GM19452 (cell line): ENCODE measurements around the gene SECTM1.

ENCODE experiments used
- ATAC-seq: cut with Tn5 transposase; IDR thresholded peaks from one replicate; pipeline ENCODE4 v1.9.1; 2021; ENCODE audit not compliant: unreplicated experiment

Gene SECTM1

DNA sequence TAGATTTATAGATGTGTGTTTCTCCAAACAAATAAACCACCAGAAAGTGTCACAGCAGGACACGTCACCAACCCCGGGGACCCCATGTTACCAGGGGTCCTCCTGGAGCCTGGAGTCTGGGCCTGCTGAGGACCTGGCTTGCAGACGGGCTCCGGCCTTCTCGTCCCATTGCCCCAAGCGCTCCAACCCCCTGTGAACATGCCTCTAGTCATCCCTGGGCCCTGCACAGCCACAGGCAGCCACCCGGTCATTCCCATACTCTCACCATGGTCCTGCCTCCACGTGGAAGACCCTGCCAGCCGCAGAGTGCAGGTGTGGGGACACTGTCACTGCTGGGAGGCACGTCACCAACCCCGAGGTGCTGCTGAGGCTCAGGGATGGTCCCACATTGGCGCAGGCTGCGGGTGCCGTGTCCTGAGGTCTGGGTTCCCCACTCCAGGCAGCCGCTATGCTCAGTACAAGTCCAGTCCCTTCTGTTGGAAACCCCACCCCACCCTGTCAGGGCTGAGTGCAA is 4.5 kb downstream of the SECTM1 start:
- no peak for ATAC-seq

GRCh38 chr17:82328141-82328993 is 5.2 kb downstream of the SECTM1 start:
- ATAC-seq, result no peak

DNA sequence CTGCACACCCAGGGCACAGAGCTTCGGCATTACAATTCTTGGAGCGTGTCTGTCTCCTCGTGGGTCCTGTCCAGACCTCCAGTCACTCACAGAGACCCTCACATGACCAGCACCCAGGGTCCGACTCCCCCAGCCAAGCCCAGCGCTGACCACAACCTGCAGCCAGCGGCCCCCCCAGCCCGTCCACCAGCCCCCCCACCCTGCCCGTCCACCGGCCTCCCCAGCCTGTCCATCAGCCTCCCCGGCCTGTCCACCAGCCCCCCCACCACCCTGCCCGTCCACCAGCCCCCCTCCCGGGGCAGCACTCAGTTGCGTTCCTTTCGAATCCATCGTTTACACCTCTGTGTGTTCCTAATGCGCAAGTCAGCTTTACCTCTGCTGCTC is 5.8 kb downstream of the SECTM1 start:
- no peak for ATAC-seq

GRCh38 chr17:82327289-82327688 is 6.3 kb downstream of the SECTM1 start:
- no peak for ATAC-seq

- no peak for ATAC-seq
These were observed 8.0 kb downstream of the SECTM1 start for GRCh38 chr17:82325286-82326180.

DNA sequence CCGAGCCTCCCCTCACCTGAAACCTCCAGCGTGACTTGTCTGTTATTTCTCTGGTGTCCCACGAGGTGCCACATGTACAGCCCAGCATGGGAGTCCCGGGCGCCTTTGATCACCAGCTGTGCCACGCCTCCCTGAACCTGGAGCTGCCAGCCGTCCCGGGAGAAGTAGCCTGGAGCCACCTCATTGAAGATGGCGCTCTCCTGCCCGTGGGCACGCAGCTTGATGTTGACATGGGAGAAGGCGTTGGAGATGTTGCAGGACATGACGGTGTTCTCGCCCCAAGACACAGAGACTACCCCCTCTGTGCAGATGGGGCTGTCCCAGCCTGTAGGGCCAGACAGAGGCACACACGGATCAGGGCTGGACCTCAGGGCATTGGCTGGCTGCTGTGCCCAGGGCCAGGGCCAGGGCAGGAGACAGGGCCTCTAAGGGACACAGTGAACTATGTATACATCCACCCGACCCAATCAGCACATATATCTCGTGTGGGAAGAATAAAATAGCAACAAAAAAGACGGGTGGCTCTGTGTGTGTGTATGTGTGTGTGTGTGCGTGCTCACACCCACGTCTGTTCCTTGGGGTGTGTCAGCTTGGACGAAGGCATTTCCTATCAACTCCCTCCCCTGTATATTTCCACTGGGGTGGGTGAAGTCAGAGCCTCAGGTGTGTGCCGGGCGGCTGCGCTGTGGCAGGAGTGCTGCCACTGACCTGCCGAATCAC is 8.8 kb downstream of the SECTM1 start:
- no peak for ATAC-seq

GRCh38 chr17:82323514-82324234 is 9.9 kb downstream of the SECTM1 start:
- ATAC-seq, result no peak

DNA sequence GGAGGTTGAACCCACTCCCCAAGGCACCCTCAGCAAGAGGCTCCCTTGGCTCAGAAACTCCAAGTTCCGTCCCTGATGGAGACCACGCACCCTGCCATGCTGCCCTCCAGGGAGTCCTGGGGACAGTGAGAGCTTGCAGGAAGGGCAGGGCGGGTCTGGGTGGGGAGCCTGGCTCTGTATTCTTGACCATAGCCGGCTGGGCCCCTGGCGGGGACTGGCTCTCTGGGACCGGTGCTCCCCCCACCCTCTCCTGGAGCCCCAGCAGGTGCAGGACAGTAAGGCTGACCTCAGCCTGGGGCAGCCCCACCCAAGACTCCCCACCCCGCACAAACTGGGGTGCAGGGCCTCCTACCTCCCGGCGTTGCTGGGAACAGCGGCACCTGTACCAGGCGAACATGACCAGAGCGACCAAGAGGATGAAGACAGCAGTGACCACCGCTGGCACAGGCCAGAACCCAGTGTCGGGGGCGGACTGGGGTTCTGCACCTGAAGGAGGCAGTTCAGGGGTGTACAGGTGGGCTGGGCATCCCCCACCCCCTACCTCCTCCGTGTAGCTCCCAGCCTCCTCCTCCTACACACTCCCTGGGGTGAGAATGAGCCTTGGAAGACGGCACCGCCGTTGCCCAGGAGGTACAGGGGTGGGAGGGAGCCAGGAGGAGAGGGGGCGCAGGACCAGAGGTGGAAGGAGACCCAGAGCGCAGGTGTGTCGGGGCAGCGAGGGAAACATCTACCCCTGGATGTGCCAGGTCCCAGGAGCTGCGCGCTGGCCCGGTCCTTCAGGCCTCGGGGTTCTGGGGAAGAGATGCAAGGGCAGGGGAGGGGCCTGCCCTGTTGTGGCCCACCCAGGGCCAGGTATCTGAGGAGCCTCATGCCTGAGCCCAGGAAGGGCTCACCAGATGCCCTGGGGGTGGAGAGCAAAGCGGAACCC is 10.8 kb downstream of the SECTM1 start:
- no peak for ATAC-seq

DNA sequence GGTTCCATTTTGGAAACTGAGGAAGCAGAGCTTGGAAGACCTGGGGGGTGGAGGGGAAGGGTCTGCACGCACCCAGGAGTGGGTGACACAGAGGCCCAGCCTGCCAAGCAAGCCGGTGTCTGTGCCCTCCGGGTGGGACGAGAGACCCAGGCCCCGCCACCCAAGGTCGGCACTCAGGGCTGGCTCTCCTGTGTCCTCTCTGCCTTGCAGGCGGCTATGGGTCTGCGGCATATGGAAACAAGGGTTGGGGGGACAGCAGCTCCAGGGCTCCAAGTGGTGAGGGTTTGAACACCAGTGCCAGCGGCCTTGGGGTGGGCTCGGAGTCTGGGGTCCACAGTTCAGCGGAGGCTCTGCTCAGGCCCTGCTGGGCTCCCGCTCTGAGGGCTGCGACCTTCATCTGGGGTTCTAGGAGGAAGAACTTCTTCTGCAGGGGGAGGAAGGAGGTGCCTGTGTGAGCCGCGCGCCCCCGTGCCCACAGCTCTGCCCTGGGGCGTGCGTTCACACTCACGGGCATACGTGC is 11.6 kb downstream of the SECTM1 start:
- no peak for ATAC-seq

DNA sequence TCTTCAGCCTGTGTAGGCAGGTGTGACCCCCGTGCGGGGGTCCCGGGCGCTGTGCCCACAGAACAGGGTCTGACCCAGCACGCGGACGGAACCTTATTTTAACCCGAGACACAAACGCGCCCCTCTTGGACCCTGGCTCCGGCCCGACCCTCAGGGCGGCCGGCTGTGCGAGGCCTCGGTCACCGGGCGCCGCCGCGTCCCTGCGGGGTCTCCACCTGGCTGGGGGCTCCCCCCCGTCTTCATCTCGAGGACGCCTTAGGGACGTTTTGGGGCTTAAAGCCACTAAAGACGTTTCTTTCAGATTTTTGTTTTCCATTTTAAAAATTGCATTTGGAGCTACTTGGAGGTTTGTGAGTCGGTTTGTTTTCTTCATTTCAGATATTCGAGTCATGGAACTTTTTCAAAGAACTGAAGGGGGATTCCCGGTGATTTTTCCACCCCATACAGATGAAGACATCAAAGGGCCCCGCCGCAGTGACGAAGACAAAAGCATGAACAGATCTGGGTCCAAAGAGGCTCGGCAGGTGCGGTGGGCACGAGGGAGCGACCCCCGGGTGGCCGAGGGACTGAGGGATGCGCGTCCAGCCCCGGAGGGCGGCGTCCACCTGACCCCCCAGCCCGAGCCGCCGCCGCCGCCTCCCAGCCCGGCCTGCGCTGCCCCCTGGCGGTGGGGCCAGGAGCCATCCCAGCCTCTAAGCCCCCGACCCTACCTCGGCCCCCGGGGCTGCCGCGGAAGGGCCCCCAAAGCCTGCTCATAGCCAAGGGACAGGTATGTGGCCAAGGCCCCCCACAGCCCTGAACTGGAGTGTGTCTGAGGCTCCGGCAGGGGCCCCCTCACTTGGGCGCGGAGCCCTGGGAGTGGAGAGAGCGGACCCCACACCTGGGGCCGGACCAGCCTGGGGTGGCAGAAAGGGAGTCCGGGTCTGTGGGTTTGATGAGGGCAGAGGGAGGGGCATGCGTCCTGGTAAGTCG is 12.3 kb downstream of the SECTM1 start:
- ATAC-seq, result no peak

DNA sequence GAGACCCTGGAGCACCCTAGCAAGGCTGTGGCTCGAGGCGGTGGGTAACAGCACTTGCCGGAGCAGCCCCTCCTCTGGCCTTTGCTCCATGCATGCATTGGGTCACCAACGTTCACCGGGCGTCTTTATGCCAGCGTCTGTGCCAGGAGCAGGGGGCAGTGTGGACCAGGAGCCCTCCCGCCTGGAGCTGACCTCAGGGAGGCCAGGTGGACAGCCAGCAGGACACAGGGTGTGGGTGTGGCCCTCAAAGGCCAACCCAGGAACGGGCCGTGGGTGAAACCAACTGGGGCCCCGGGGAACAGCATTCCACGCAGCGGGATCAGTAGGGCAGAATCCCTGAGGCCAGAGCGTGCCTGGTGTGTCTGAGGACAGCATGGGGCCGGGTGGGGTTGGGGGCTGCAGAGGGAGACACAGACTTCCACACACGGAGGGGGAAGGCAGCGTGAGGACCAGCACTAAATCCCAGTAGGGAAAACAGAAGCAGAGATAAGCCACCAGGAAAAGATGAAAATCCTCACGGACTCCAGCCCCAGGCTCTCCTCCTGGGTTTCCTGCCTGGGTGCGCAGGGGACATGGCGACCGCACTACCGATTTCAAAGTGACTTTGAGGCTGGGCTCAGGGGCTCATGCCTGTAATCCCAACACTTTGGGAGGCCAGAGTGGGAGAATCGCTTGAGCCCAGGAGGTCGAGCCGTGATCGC is 13.3 kb downstream of the SECTM1 start:
- ATAC-seq, result no peak

GRCh38 chr17:82319619-82320062 is 13.9 kb downstream of the SECTM1 start:
- no peak for ATAC-seq

DNA sequence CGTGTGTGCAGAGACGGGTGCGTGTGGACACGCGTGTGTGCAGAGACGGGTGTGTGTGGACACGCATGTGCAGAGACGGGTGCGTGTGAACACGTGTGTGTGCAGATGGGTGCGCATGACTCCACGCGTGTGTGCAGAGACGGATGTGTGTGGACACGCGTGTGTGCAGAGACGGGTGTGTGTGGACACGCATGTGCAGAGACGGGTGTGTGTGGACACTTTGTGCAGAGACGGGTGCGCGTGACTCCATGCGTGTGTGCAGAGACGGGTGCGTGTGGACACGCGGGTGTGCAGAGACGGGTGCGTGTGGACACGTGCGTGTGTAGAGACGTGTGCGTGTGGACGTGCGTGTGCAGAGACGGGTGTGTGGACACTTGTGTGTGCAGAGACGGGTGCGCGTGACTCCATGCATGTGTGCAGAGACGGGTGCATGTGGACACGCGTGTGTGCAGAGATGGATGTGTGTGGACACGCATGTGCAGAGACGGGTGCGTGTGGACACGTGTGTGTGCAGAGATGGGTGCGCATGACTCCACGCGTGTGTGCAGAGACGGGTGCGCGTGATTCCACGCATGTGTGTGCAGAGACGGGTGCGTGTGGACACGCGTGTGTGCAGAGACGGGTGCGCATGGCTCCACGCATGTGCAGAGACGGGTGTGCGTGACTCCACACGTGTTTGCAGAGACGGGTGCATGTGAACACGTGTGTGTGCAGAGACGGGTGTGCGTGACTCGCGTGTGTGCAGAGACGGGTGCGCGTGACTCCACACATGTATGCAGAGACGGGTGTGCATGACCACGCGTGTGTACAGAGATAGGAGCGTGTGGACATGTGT is 14.6 kb downstream of the SECTM1 start:
- no peak for ATAC-seq

DNA sequence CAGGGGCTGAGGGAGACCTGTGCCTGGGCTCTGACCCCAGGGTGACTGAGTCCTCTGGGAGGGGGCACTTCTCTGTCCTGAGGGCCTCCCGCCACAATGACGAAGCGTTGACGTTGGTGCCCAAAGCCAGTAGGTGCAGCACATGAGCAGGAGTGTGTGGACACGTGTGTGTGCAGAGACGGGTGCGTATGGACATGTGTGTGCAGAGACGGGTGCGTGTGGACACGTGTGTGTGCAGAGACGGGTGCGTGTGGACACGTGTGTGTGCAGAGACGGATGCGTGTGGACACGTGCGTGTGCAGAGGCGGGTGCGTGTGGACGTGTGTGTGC is 15.4 kb downstream of the SECTM1 start:
- ATAC-seq, result no peak

GRCh38 chr17:82317394-82318168 is 16.0 kb downstream of the SECTM1 start, which contains the start of gene CD7:
Gene CD7 (minus strand): TSS chr17:82317608. CDS start chr17:82317495, 113 bp downstream.
- ATAC-seq, result no peak
